Body of pancreas (tissue), 4 donors: ENCODE measurements around the gene PRC1. TPM values are rescaled to one million over a fixed set of nuclear protein-coding genes. Genes with fewer than 3 reads are reported as not detected.

Experiments used
- ATAC-seq: fragments of 150-250 bp; one replicate; pipeline ENCODE4 v1.9.1; 2016
- DNase-seq, 4 donors: peaks; one replicate each; pipeline ENCODE4 v3.0.0-alpha.2; 2019
- H3K27ac ChIP-seq, 4 donors: fragments of 200-600 bp; sonication (generic); 1 replicate in 3 of 4; 2 replicates in 1 of 4; pipeline versions ENCODE4 v1.5.1 to v1.6.1; 2016 to 2019; ENCODE audit warnings: mild to moderate bottlenecking in 1 of 4, mixed read lengths in 1 of 4, moderate library complexity in 1 of 4
- H3K27me3 ChIP-seq, 2 donors: fragments of 200-600 bp; sonication (generic); one replicate each; pipeline ENCODE4 v1.6.0; 2016; ENCODE audit warnings: mild to moderate bottlenecking in 1 of 2
- H3K36me3 ChIP-seq, 2 donors: fragments of 200-600 bp; sonication (generic); replicated peaks in 1 of 2; 2 replicates each; pipeline ENCODE4 v1.5.1; 2016; ENCODE audit warnings: low read depth in 2 of 2; ENCODE audit not compliant: insufficient read depth in 1 of 2
- H3K4me1 ChIP-seq: fragments of 200-600 bp; sonication (generic); one replicate; pipeline ENCODE4 v1.6.0; 2016
- H3K4me3 ChIP-seq, 2 donors: fragments of 200-600 bp; sonication (generic); 1 replicate in 1 of 2; 2 replicates in 1 of 2; pipeline ENCODE4 v1.5.1; 2016 to 2019
- H3K9me3 ChIP-seq, 3 donors: fragments of 200-600 bp; sonication (generic); 1 replicate in 2 of 3; 2 replicates in 1 of 3; pipeline ENCODE4 v1.5.1; 2016
- CTCF ChIP-seq, 7 experiments: fragments of 450-650 bp in 4 of 7; fragments of 200-600 bp in 3 of 7; sonication (generic) in 3 of 7; IDR thresholded peaks; one replicate each; pipeline ENCODE4 v1.5.1; 2016 to 2019; ENCODE audit warnings: antibody characterized with exemption in 7 of 7
- POLR2A ChIP-seq, 3 donors: fragments of 450-650 bp; IDR thresholded peaks; one replicate each; pipeline ENCODE4 v1.6.1; 2016; ENCODE audit warnings: antibody characterized with exemption in 3 of 3, mild to moderate bottlenecking in 2 of 3
- WGBS, 2 donors: methylation state at CpG; one replicate each; pipeline ENCODE4 v1.1.5; 2017; 5-methylcytosine and 5-hydroxymethylcytosine counted together
- intact Hi-C: fragments of 100-400 bp; cut with DNase I; formaldehyde crosslinking; loops from one replicate; pipeline ENCODE4 v1.15.1; 2023
- total RNA-seq, 2 donors: library from RNA; depleted of rRNA; stranded (reverse); fragments of >200 nt; gene quantifications; one replicate each; pipeline ENCODE4 v1.1.0, GENCODE V29; 2016

Gene PRC1
- total RNA-seq, 2 donors from 2014 or later = 9.1 to 11.5 TPM

DNA sequence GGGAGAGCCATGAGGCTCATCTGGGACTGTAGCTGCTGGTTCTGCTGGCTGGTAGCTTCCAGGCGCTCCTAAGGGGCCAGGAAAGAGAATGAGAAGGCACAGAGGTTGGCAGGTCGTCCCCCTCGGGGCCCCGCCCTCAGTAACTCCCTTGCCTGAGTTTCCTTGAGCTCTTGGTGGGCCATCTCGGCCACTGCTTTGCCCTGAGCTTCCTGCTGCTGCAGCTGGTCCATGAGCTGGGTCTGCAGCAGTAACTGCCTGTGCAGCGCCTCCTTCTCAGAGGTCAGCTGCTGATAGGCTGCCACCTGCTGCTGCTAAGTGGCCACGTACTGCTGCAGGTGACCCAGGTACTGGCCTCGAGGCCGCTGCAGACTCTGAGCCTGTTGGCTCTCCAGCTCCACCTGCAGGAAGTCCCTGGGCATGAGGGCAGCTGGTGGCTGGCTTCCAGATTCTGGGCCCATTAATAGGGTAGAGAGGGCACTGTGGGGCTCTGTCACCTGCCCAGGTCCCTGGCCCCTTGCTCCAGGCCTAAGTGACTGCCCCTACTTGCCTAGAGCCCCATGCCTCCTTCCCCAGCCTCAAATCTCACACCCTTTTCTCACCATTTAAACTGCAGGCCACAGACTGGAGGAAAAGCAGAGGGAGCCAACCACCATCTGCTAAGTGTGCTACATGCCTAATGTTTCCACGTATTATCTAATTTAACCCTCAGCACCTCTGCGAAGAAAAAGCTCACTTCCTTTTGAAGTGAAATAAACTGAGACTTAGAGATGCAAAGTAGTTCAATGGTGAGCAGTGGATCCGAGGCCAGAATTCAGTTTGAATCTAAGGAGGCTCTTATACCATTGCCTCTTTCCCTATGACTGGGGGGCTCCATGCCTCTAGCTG is 38.8 kb upstream of the PRC1 start:
- intact Hi-C loops = no loop called here
- no peaks in the 10 kb centered on the region for H3K36me3 ChIP-seq
- WGBS, 2 donors = 16 to 17% methylated on average over 10 to 12 of the region's 12 CpGs
- DNase-seq (peak; percentile 95 to 98 (median 98)), ATAC-seq (peak; percentile 97)
- no peaks in the 10 kb centered on the region for H3K27me3 ChIP-seq
- H3K9me3 ChIP-seq = no peaks in the 10 kb centered on the region
- H3K4me3 ChIP-seq = peak overlapping the region; percentile 14 to 45
- TF ChIP-seq POLR2A (IDR thresholded peaks at IDR 0.05) (peak; percentile 97 to 99 (median 98)), CTCF (IDR thresholded peaks at IDR 0.05) (peak; percentile 85 to 99 (median 97))
- peak overlapping the region; percentile 72 to 88 (median 77) for H3K27ac ChIP-seq
- H3K4me1 ChIP-seq = peaks cover 20% of the 10 kb centered on the region

GRCh38 chr15:91031796-91032195 is 37.5 kb upstream of the PRC1 start:
- TF ChIP-seq POLR2A (IDR thresholded peaks at IDR 0.05) (no peak), CTCF (IDR thresholded peaks at IDR 0.05) (no peak)
- intact Hi-C loops = no loop called here
- Histone ChIP-seq H3K27ac (peak overlapping the region in 1 of 4 donors; percentile 73), H3K36me3 (no peaks in the 10 kb centered on the region), H3K27me3 (no peaks in the 10 kb centered on the region), H3K4me1 (peaks cover 20% of the 10 kb centered on the region), H3K9me3 (no peaks in the 10 kb centered on the region), H3K4me3 (peak overlapping the region in 1 of 2 donors; percentile 45)
- WGBS, 2 donors = 47 to 56% methylated on average over 10 of the region's 10 CpGs
- ATAC-seq (no peak), DNase-seq (peak in 1 of 4 donors; percentile 24)

- intact Hi-C loops = no loop called here
- WGBS, 2 donors = 52 to 67% methylated on average over 1 of the region's 1 CpG
- no peak for ATAC-seq
Observed at GRCh38 chr15:91027677-91028076, 33.3 kb upstream of the PRC1 start.

GRCh38 chr15:91023720-91024119 is 29.4 kb upstream of the PRC1 start:
- TF ChIP-seq CTCF (IDR thresholded peaks at IDR 0.05) = no peak
- TF ChIP-seq POLR2A (IDR thresholded peaks at IDR 0.05) = no peak
- no peak for ATAC-seq
- Histone ChIP-seq H3K27ac (no peak overlapping the region), H3K4me1 (peaks cover 18% of the 10 kb centered on the region), H3K9me3 (no peaks in the 10 kb centered on the region), H3K36me3 (no peaks in the 10 kb centered on the region), H3K27me3 (no peaks in the 10 kb centered on the region), H3K4me3 (no peak overlapping the region)
- no peak for DNase-seq
- WGBS, 2 donors = 78 to 79% methylated on average over 7 of the region's 7 CpGs
- intact Hi-C loops = no loop called here

More at GRCh38 chr15:91027677-91028076, 33.3 kb upstream of the PRC1 start:
- TF ChIP-seq CTCF (IDR thresholded peaks at IDR 0.05) (no peak), POLR2A (IDR thresholded peaks at IDR 0.05) (no peak)
- Histone ChIP-seq H3K4me3 (no peak overlapping the region), H3K27me3 (no peaks in the 10 kb centered on the region), H3K4me1 (peaks cover 24% of the 10 kb centered on the region), H3K27ac (no peak overlapping the region), H3K9me3 (no peaks in the 10 kb centered on the region), H3K36me3 (no peaks in the 10 kb centered on the region)
- no peak for DNase-seq
